DOHH2 (cell line): ENCODE data around the gene HS3ST4.

Experiments used
- EZH2phosphoT487 ChIP-seq: fragments of 200-600 bp; sonication (generic); IDR thresholded peaks from 2 replicates; pipeline ENCODE4 v1.6.1; 2017; ENCODE audit warnings: borderline replicate concordance, mild to moderate bottlenecking, antibody characterized with exemption, low read length, moderate library complexity, mixed read lengths
- TF ChIP-seq, protein P1 (sequence below): fragments of 200-600 bp; sonication (generic); IDR thresholded peaks from one replicate; pipeline ENCODE4 v1.5.1; 2014; ENCODE audit warnings: antibody characterized with exemption, mild to moderate bottlenecking, low read depth, low read length; ENCODE audit not compliant: poor library complexity, severe bottlenecking

DNA sequence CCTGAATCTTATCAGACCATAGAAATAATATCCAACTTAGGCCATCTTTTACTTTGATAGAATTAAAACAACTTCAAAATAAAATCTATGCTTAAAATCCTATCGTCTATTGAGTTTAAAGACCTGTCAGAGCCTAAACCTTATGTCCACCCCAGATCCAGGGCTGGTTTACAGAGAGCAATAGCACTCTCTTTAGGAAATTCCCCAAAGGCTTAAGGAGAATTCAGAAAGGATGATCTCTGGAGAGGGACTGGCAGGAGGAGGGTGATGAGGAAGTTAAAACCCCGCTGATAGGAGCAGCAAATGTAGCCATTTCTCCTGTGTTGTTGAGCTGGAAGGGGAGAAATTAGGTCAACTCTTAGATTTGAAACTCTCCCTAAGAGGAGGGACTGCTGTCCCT lies 175.3 kb downstream of the HS3ST4 start:
- TF ChIP-seq, protein P1, sequence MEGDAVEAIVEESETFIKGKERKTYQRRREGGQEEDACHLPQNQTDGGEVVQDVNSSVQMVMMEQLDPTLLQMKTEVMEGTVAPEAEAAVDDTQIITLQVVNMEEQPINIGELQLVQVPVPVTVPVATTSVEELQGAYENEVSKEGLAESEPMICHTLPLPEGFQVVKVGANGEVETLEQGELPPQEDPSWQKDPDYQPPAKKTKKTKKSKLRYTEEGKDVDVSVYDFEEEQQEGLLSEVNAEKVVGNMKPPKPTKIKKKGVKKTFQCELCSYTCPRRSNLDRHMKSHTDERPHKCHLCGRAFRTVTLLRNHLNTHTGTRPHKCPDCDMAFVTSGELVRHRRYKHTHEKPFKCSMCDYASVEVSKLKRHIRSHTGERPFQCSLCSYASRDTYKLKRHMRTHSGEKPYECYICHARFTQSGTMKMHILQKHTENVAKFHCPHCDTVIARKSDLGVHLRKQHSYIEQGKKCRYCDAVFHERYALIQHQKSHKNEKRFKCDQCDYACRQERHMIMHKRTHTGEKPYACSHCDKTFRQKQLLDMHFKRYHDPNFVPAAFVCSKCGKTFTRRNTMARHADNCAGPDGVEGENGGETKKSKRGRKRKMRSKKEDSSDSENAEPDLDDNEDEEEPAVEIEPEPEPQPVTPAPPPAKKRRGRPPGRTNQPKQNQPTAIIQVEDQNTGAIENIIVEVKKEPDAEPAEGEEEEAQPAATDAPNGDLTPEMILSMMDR, result no peak
- no peak for TF ChIP-seq EZH2phosphoT487
